Ovary (tissue), 3 donors: Measurements from ENCODE around the gene METTL27.

Source experiments
- POLR2A ChIP-seq: fragments of 450-650 bp; IDR thresholded peaks from one replicate; pipeline ENCODE4 v1.6.1; 2017; ENCODE audit warnings: antibody characterized with exemption, mild to moderate bottlenecking, moderate library complexity
- TF ChIP-seq, protein P1 (sequence below), 3 donors: fragments of 450-650 bp in 2 of 3; fragments of 200-600 bp in 1 of 3; IDR thresholded peaks; one replicate each; pipeline versions ENCODE4 v1.5.1 to v1.8.0; 2016 to 2022; ENCODE audit warnings: antibody characterized with exemption in 3 of 3, mild to moderate bottlenecking in 1 of 3
- donor health status: DM: no; HTN: no; CAD: no.

- TF ChIP-seq POLR2A = no peak
- TF ChIP-seq, protein P1, sequence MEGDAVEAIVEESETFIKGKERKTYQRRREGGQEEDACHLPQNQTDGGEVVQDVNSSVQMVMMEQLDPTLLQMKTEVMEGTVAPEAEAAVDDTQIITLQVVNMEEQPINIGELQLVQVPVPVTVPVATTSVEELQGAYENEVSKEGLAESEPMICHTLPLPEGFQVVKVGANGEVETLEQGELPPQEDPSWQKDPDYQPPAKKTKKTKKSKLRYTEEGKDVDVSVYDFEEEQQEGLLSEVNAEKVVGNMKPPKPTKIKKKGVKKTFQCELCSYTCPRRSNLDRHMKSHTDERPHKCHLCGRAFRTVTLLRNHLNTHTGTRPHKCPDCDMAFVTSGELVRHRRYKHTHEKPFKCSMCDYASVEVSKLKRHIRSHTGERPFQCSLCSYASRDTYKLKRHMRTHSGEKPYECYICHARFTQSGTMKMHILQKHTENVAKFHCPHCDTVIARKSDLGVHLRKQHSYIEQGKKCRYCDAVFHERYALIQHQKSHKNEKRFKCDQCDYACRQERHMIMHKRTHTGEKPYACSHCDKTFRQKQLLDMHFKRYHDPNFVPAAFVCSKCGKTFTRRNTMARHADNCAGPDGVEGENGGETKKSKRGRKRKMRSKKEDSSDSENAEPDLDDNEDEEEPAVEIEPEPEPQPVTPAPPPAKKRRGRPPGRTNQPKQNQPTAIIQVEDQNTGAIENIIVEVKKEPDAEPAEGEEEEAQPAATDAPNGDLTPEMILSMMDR (IDR thresholded peaks at IDR 0.05) = no peak
These were observed 13.3 kb downstream of the METTL27 start for GRCh38 chr7:73828972-73829371.
